ENCODE results near the gene MAST1.
"Not testable (repeated sequence)": the region's sequence is repeated elsewhere in the genome, so short reads cannot be mapped to it uniquely, and the experiment has no call there.

MAST1 gene

GRCh38 chr19:12800923-12801465 is 37.3 kb upstream of the MAST1 start:
- no peak for DNase-seq (ENCODE audit: low read depth, low spot score)

- no peak for DNase-seq (ENCODE audit: low read depth, low spot score)
Measured at GRCh38 chr19:12801466-12802266, 36.6 kb upstream of the MAST1 start, which contains the start of the genes PRDX2 and THSD8. PRDX2 (minus strand) TSS chr19:12801800; CDS start chr19:12801261, 539 bp downstream. THSD8 (plus strand) TSS chr19:12802069; CDS start chr19:12802072, 3 bp downstream.

GRCh38 chr19:12802267-12803106 is 35.8 kb upstream of the MAST1 start:
- DNase-seq (ENCODE audit: low read depth, low spot score), result no peak

- DNase-seq (ENCODE audit: low read depth, low spot score), result no peak
Measured at GRCh38 chr19:12804051-12804450, 34.3 kb upstream of the MAST1 start.

GRCh38 chr19:12806242-12807081 is 31.9 kb upstream of the MAST1 start, which contains the start of gene RNASEH2A:
RNASEH2A (plus strand) TSS chr19:12806584; CDS start chr19:12806674, 90 bp downstream.
- DNase-seq (ENCODE audit: low read depth, low spot score), result no peak

GRCh38 chr19:12815088-12815487 is 23.2 kb upstream of the MAST1 start:
- DNase-seq (ENCODE audit: low read depth, low spot score), result no peak

GRCh38 chr19:12817188-12817587 is 21.1 kb upstream of the MAST1 start:
- not testable (repeated sequence) for DNase-seq (ENCODE audit: low read depth, low spot score)

- DNase-seq (ENCODE audit: low read depth, low spot score), result not testable (repeated sequence)
Measured at GRCh38 chr19:12817810-12818209, 20.5 kb upstream of the MAST1 start.

- no peak for DNase-seq (ENCODE audit: low read depth, low spot score)
Measured at GRCh38 chr19:12821761-12822160, 16.6 kb upstream of the MAST1 start.

GRCh38 chr19:12825254-12826131 is 12.8 kb upstream of the MAST1 start:
- DNase-seq (ENCODE audit: low read depth, low spot score), result no peak

- no peak for DNase-seq (ENCODE audit: low read depth, low spot score)
Measured at GRCh38 chr19:12828494-12828893, 9.8 kb upstream of the MAST1 start.

- DNase-seq (ENCODE audit: low read depth, low spot score), result no peak
Measured at GRCh38 chr19:12833418-12833737, 4.9 kb upstream of the MAST1 start.

- DNase-seq (ENCODE audit: low read depth, low spot score), result no peak
Measured at GRCh38 chr19:12833738-12834565, 4.4 kb upstream of the MAST1 start.

GRCh38 chr19:12834566-12834943 is 3.8 kb upstream of the MAST1 start, which contains the start of gene RTBDN:
RTBDN (minus strand) TSS chr19:12834579; CDS start chr19:12829979, 4,600 bp downstream.
- no peak for DNase-seq (ENCODE audit: low read depth, low spot score)

GRCh38 chr19:12834976-12835757 is 3.1 kb upstream of the MAST1 start:
- no peak for DNase-seq (ENCODE audit: low read depth, low spot score)

- DNase-seq (ENCODE audit: low read depth, low spot score), result no peak
Measured at GRCh38 chr19:12836529-12836863, 1.8 kb upstream of the MAST1 start.

- no peak for DNase-seq (ENCODE audit: low read depth, low spot score)
Measured at GRCh38 chr19:12837225-12837624, 1.1 kb upstream of the MAST1 start.

- DNase-seq (ENCODE audit: low read depth, low spot score), result no peak
Measured at GRCh38 chr19:12838886-12839756, 806 bp downstream of the MAST1 start.
